Fibroblast of pulmonary artery (primary cell): ENCODE data around the gene CTPS2.

Experiments
- DNase-seq: peaks from one replicate; pipeline ENCODE4 v3.0.0-alpha.2; 2010; ENCODE audit warnings: low read depth
- H3K4me3 ChIP-seq: replicated peaks from 2 replicates; pipeline ENCODE4 v1.5.1; 2011; ENCODE audit warnings: low read depth, mild to moderate bottlenecking, control low read depth, low read length, moderate library complexity
- CTCF ChIP-seq: IDR thresholded peaks from 2 replicates; pipeline ENCODE4 v1.5.1; 2011; ENCODE audit warnings: mild to moderate bottlenecking, control low read depth, low read length, inconsistent platforms; ENCODE audit errors: missing control alignments

Gene CTPS2

GRCh38 chrX:16547644-16548043 lies 164.8 kb downstream of the CTPS2 start:
- H3K4me3 ChIP-seq = no peak overlapping the region
- TF ChIP-seq CTCF = no peak
- DNase-seq = no peak

- DNase-seq = no peak
- no peak overlapping the region for H3K4me3 ChIP-seq
- no peak for TF ChIP-seq CTCF
These were observed 167.5 kb downstream of the CTPS2 start for GRCh38 chrX:16544969-16545368.
